ENCODE results near the gene STARD7.

STARD7 gene

GRCh38 chr2:96213379-96213778 is 4.8 kb upstream of the STARD7 start:
- H3K4me3 ChIP-seq (ENCODE audit: low read length), result no peak overlapping the region
- TF ChIP-seq EZH2phosphoT487 (IDR thresholded peaks at IDR 0.05; ENCODE audit: low read depth), result no peak
- TF ChIP-seq, protein P1, sequence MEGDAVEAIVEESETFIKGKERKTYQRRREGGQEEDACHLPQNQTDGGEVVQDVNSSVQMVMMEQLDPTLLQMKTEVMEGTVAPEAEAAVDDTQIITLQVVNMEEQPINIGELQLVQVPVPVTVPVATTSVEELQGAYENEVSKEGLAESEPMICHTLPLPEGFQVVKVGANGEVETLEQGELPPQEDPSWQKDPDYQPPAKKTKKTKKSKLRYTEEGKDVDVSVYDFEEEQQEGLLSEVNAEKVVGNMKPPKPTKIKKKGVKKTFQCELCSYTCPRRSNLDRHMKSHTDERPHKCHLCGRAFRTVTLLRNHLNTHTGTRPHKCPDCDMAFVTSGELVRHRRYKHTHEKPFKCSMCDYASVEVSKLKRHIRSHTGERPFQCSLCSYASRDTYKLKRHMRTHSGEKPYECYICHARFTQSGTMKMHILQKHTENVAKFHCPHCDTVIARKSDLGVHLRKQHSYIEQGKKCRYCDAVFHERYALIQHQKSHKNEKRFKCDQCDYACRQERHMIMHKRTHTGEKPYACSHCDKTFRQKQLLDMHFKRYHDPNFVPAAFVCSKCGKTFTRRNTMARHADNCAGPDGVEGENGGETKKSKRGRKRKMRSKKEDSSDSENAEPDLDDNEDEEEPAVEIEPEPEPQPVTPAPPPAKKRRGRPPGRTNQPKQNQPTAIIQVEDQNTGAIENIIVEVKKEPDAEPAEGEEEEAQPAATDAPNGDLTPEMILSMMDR (IDR thresholded peaks at IDR 0.05; ENCODE audit: low read depth, low read length), result no peak
- no peaks in the 10 kb centered on the region for H3K36me3 ChIP-seq (replicated peaks; ENCODE audit: low read depth, low read length)
- no peak overlapping the region for H3K9ac ChIP-seq (ENCODE audit: low read length)
- no peak overlapping the region for H3K27ac ChIP-seq (ENCODE audit: low read length)
- H3K4me1 ChIP-seq (ENCODE audit: low read length), result peaks cover 5% of the 10 kb centered on the region
- H3K9me3 ChIP-seq (ENCODE audit: insufficient read depth, low read length), result no peaks in the 10 kb centered on the region
- H3K27me3 ChIP-seq (ENCODE audit: low read depth, low read length), result no peaks in the 10 kb centered on the region
- no peaks in the 10 kb centered on the region for H4K20me1 ChIP-seq (ENCODE audit: insufficient read depth, low read length)
- peaks cover 15% of the 10 kb centered on the region for H3K79me2 ChIP-seq (ENCODE audit: low read length)
- no peak overlapping the region for H2AFZ ChIP-seq (ENCODE audit: low read depth, low read length)
- no peak overlapping the region for H3K4me2 ChIP-seq (ENCODE audit: low read length)

DNA sequence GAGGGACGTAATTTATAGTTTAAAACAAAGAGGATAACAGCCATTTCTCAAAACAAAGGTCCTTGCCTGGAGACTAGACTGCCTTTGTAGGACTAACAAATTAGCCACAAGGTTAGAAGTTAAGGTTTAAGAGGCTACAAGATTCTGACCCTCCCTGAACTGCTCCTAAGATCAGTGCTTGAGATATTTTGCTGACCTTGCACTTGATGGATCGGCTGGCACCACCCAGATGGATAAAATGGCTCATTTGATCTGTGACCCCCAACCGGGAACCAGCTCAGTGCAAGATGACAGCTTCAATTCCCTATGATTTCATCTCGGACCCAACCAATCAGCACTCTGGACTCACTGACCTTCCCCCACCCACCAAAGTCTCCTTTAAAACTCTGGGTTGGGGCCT is 3.7 kb upstream of the STARD7 start:
- H3K4me2 ChIP-seq (ENCODE audit: low read length), result no peak overlapping the region
- no peak overlapping the region for H2AFZ ChIP-seq (ENCODE audit: low read depth, low read length)
- peaks cover 5% of the 10 kb centered on the region for H4K20me1 ChIP-seq (ENCODE audit: insufficient read depth, low read length)
- H3K36me3 ChIP-seq (replicated peaks; ENCODE audit: low read depth, low read length), result no peaks in the 10 kb centered on the region
- H3K27ac ChIP-seq (ENCODE audit: low read length), result no peak overlapping the region
- no peak overlapping the region for H3K9ac ChIP-seq (ENCODE audit: low read length)
- H3K9me3 ChIP-seq (ENCODE audit: insufficient read depth, low read length), result no peaks in the 10 kb centered on the region
- peaks cover 5% of the 10 kb centered on the region for H3K4me1 ChIP-seq (ENCODE audit: low read length)
- H3K27me3 ChIP-seq (ENCODE audit: low read depth, low read length), result no peaks in the 10 kb centered on the region
- no peak overlapping the region for H3K4me3 ChIP-seq (ENCODE audit: low read length)
- TF ChIP-seq EZH2phosphoT487 (IDR thresholded peaks at IDR 0.05; ENCODE audit: low read depth), result no peak
- TF ChIP-seq, protein P1 (IDR thresholded peaks at IDR 0.05; ENCODE audit: low read depth, low read length), result no peak
- H3K79me2 ChIP-seq (ENCODE audit: low read length), result peaks cover 26% of the 10 kb centered on the region

- no peak for TF ChIP-seq EZH2phosphoT487 (IDR thresholded peaks at IDR 0.05; ENCODE audit: low read depth)
- TF ChIP-seq, protein P1 (IDR thresholded peaks at IDR 0.05; ENCODE audit: low read depth, low read length), result no peak
- H4K20me1 ChIP-seq (ENCODE audit: insufficient read depth, low read length), result peaks cover 29% of the 10 kb centered on the region
- H3K9ac ChIP-seq (ENCODE audit: low read length), result peak overlapping the region; percentile 70; the same call in 1 of the 2 replicates
- H3K9me3 ChIP-seq (ENCODE audit: insufficient read depth, low read length), result no peaks in the 10 kb centered on the region
- no peaks in the 10 kb centered on the region for H3K27me3 ChIP-seq (ENCODE audit: low read depth, low read length)
- peak overlapping the region; percentile 81 for H3K4me3 ChIP-seq (ENCODE audit: low read length)
- peaks cover 11% of the 10 kb centered on the region for H3K36me3 ChIP-seq (replicated peaks; ENCODE audit: low read depth, low read length)
- no peak overlapping the region for H3K27ac ChIP-seq (ENCODE audit: low read length)
- H2AFZ ChIP-seq (ENCODE audit: low read depth, low read length), result no peak overlapping the region
- H3K79me2 ChIP-seq (ENCODE audit: low read length), result peaks cover 52% of the 10 kb centered on the region
- peaks cover 28% of the 10 kb centered on the region for H3K4me1 ChIP-seq (ENCODE audit: low read length)
- peak overlapping the region; percentile 85 for H3K4me2 ChIP-seq (ENCODE audit: low read length)
Measured at GRCh38 chr2:96209729-96210085, 1.1 kb upstream of the STARD7 start.

DNA sequence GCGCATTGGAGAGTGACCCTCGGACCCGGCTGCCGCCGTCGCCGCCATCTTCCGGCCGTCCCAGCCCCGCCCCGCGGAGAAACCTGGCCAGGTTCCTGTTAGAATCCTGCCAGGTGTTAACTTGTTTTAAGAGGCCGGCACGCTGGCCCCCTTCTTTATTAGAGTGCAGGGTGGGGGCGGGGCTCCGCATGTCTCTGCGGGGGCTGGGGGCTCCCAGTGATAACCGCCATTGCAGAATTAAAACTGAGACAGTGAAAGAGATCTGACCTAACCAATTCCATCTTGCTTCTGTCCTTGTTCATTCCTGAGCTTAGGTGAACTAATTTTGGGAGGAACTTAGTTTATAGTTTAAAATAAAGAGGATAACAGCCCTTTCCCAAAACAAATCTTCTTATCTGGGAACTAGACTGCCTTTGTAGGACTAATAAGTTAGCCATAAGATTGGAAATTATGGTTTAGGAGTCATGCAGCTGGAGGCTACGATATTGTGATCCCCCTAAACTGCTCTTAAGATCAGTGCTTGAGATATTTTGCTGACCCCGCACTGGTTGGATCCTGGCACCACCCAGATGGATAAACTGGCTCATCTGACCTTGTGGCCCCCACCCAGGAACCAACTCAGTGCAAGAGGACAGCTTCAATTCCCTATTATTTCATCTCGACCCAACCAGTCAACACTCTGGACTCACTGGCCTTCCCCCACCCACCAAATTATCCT is 543 bp upstream of the STARD7 start:
- Histone ChIP-seq H3K27ac (ENCODE audit: low read length) (peak overlapping the region; percentile 83), H3K79me2 (ENCODE audit: low read length) (peaks cover 57% of the 10 kb centered on the region), H3K9me3 (ENCODE audit: insufficient read depth, low read length) (no peaks in the 10 kb centered on the region), H3K4me2 (ENCODE audit: low read length) (peak overlapping the region; percentile 85), H4K20me1 (ENCODE audit: insufficient read depth, low read length) (peaks cover 35% of the 10 kb centered on the region), H3K27me3 (ENCODE audit: low read depth, low read length) (no peaks in the 10 kb centered on the region), H3K9ac (ENCODE audit: low read length) (peak overlapping the region; percentile 70), H3K4me3 (ENCODE audit: low read length) (peak overlapping the region; percentile 81), H2AFZ (ENCODE audit: low read depth, low read length) (peak overlapping the region; percentile 12), H3K36me3 (replicated peaks; ENCODE audit: low read depth, low read length) (peaks cover 11% of the 10 kb centered on the region), H3K4me1 (ENCODE audit: low read length) (peaks cover 30% of the 10 kb centered on the region)
- no peak for TF ChIP-seq EZH2phosphoT487 (IDR thresholded peaks at IDR 0.05; ENCODE audit: low read depth)
- TF ChIP-seq, protein P1 (IDR thresholded peaks at IDR 0.05; ENCODE audit: low read depth, low read length), result no peak

Measured in OCI-LY3 (cell line).